HepG2 (cell line): Measurements from ENCODE around the gene DPH2. TPM values are rescaled to one million over a fixed set of nuclear protein-coding genes. Genes with fewer than 3 reads are reported as not detected.
A peak's percentile ranks its signal among the peaks of the same experiment; 100 is the strongest.

Source experiments
- BATF2 ChIP-seq: sonication (generic); formaldehyde crosslinking; IDR thresholded peaks from 2 replicates; pipeline ENCODE4 v1.8.0; 2022; ENCODE audit warnings: mild to moderate bottlenecking, missing genetic modification reagents, moderate library complexity
- EEA1 ChIP-seq: sonication (generic); formaldehyde crosslinking; IDR thresholded peaks from 2 replicates; pipeline ENCODE4 v1.5.1; 2020; ENCODE audit warnings: mild to moderate bottlenecking, missing genetic modification reagents, borderline replicate concordance
- ELF1 ChIP-seq: sonication (generic); formaldehyde crosslinking; IDR thresholded peaks from 2 replicates; pipeline ENCODE4 v1.4.0; 2020; ENCODE audit warnings: missing genetic modification reagents
- FOXK2 ChIP-seq: fragments of 450-650 bp; IDR thresholded peaks from 2 replicates; pipeline ENCODE4 v1.6.1; 2016
- JUN ChIP-seq: sonication (generic); formaldehyde crosslinking; IDR thresholded peaks from 2 replicates; pipeline ENCODE4 v1.4.0; 2020; ENCODE audit warnings: mild to moderate bottlenecking, missing genetic modification reagents
- MAFK ChIP-seq, 2 experiments: IDR thresholded peaks in 1 of 2; conservative IDR thresholded peaks in 1 of 2; 2 replicates each; pipeline ENCODE4 v1.6.1; 2011; ENCODE audit warnings: improper control_type of control experiment in 2 of 2, low read length in 2 of 2
- PATZ1 ChIP-seq: sonication (generic); formaldehyde crosslinking; IDR thresholded peaks from 2 replicates; pipeline ENCODE4 v1.4.0; 2020; ENCODE audit warnings: missing genetic modification reagents
- RFXANK ChIP-seq: IDR thresholded peaks from 2 replicates; pipeline ENCODE4 v1.6.1; 2016
- SMARCE1 ChIP-seq: fragments of 450-650 bp; IDR thresholded peaks from 2 replicates; pipeline ENCODE4 v1.6.1; 2017; ENCODE audit warnings: borderline replicate concordance
- SNAPC4 ChIP-seq: sonication (generic); formaldehyde crosslinking; IDR thresholded peaks from 2 replicates; pipeline ENCODE4 v1.4.0; 2020; ENCODE audit warnings: mild to moderate bottlenecking, missing genetic modification reagents
- SP140L ChIP-seq: sonication (generic); formaldehyde crosslinking; IDR thresholded peaks from 2 replicates; pipeline ENCODE4 v1.4.0; 2020; ENCODE audit warnings: missing genetic modification reagents, borderline replicate concordance
- TERF1 ChIP-seq: sonication (generic); formaldehyde crosslinking; IDR thresholded peaks from 2 replicates; pipeline ENCODE4 v1.8.0; 2022; ENCODE audit warnings: mild to moderate bottlenecking, missing genetic modification reagents, moderate library complexity
- THAP11 ChIP-seq: IDR thresholded peaks from 2 replicates; pipeline ENCODE4 v1.6.1; 2016; ENCODE audit warnings: missing biosample characterization, missing genetic modification reagents
- ZBTB2 ChIP-seq: sonication (generic); formaldehyde crosslinking; IDR thresholded peaks from 2 replicates; pipeline ENCODE4 v1.8.0; 2022; ENCODE audit warnings: low read depth, missing genetic modification reagents
- ZNF225 ChIP-seq: sonication (generic); formaldehyde crosslinking; IDR thresholded peaks from 2 replicates; pipeline ENCODE4 v1.4.0; 2020; ENCODE audit warnings: mild to moderate bottlenecking, missing genetic modification reagents
- ZNF30 ChIP-seq: sonication (generic); formaldehyde crosslinking; IDR thresholded peaks from 2 replicates; pipeline ENCODE4 v1.5.0; 2020; ENCODE audit warnings: mild to moderate bottlenecking, missing genetic modification reagents
- ZNF772 ChIP-seq: sonication (generic); formaldehyde crosslinking; IDR thresholded peaks from 2 replicates; pipeline ENCODE4 v1.5.0; 2020; ENCODE audit warnings: mild to moderate bottlenecking, missing genetic modification reagents
- polyA plus RNA-seq, 8 experiments: library from polyadenylated mRNA; depleted of rRNA in 3 of 8; stranded (reverse) in 7 of 8; unstranded in 1 of 8; fragments of >200 nt; fragmentation: Illumina TruSeq in 4 of 8; extraction: Trizol in 4 of 8; gene quantifications; 2 replicates each; pipeline versions ENCODE4 v1.2.1 to v1.2.3, GENCODE V29; 2011 to 2016; ENCODE audit warnings: low read depth in 4 of 8, missing spikeins in 1 of 8, mixed read lengths in 1 of 8; ENCODE audit not compliant: insufficient read depth in 1 of 8
- total RNA-seq, 5 experiments: library from RNA; depleted of rRNA; stranded (reverse); fragments of >200 nt; fragmentation: Illumina TruSeq; extraction: Trizol; gene quantifications; 2 replicates each; pipeline ENCODE4 v1.2.3, GENCODE V29; 2016; ENCODE audit warnings: low read depth in 1 of 5

DPH2 gene
- total and polyA plus RNA-seq, 2 of the 13 experiments (the other 11 are each of a cell fraction or from before 2014, with no cell fraction given) = 32.2 to 38.3 TPM

GRCh38 chr1:43934101-43934985 lies 35.5 kb upstream of the DPH2 start (continued):
- TF ChIP-seq ZNF772 (CRISPR knock-in tag) (no peak), ZBTB2 (CRISPR knock-in tag) (no peak), TERF1 (no peak), PATZ1 (CRISPR knock-in tag) (peak; percentile 2; the same call in 1 of the 2 replicates), SNAPC4 (CRISPR knock-in tag) (no peak), ZNF225 (CRISPR knock-in tag) (no peak), BATF2 (no peak), ZNF30 (CRISPR knock-in tag) (no peak), THAP11 (CRISPR knock-in tag) (no peak), JUN (CRISPR knock-in tag) (no peak), EEA1 (CRISPR knock-in tag) (no peak), ELF1 (CRISPR knock-in tag) (no peak), MAFK (conservative IDR thresholded peaks at IDR 0.05 in 1 of 2, IDR thresholded peaks at IDR 0.05 in 1 of 2; ENCODE audit: low read length in 2 of 2) (no peak), SMARCE1 (no peak), RFXANK (CRISPR knock-in tag) (no peak), FOXK2 (no peak), SP140L (CRISPR knock-in tag) (no peak)
